Measurements from ENCODE around the gene IGSF9B.

The IGSF9B gene

GRCh38 chr11:133889893-133890292 lies 66.9 kb downstream of the IGSF9B start:
- Mint-ChIP-seq H3K36me3 (ENCODE audit: low read depth) (no peaks in the 10 kb centered on the region), H3K4me3 (no peak overlapping the region), H3K27ac (no peak overlapping the region), H3K9me3 (no peaks in the 10 kb centered on the region), H3K27me3 (peaks cover 10% of the 10 kb centered on the region), H3K4me1 (ENCODE audit: low read depth) (no peaks in the 10 kb centered on the region)

- Mint-ChIP-seq H3K4me1 (ENCODE audit: low read depth) (no peaks in the 10 kb centered on the region), H3K27ac (no peak overlapping the region), H3K27me3 (peaks cover 12% of the 10 kb centered on the region), H3K9me3 (no peaks in the 10 kb centered on the region), H3K36me3 (ENCODE audit: low read depth) (no peaks in the 10 kb centered on the region), H3K4me3 (no peak overlapping the region)
These were observed 67.6 kb downstream of the IGSF9B start for GRCh38 chr11:133889188-133889587.

GRCh38 chr11:133887692-133888332 lies 69.0 kb downstream of the IGSF9B start:
- H3K9me3 Mint-ChIP-seq, result peaks cover 10% of the 10 kb centered on the region
- H3K27ac Mint-ChIP-seq, result no peak overlapping the region
- peaks cover 26% of the 10 kb centered on the region for H3K27me3 Mint-ChIP-seq
- H3K36me3 Mint-ChIP-seq (ENCODE audit: low read depth), result no peaks in the 10 kb centered on the region
- no peak overlapping the region for H3K4me3 Mint-ChIP-seq
- no peaks in the 10 kb centered on the region for H3K4me1 Mint-ChIP-seq (ENCODE audit: low read depth)

GRCh38 chr11:133886029-133886428 lies 70.7 kb downstream of the IGSF9B start:
- Mint-ChIP-seq H3K27me3 (peaks cover 26% of the 10 kb centered on the region), H3K9me3 (peaks cover 10% of the 10 kb centered on the region), H3K4me1 (ENCODE audit: low read depth) (no peaks in the 10 kb centered on the region), H3K4me3 (no peak overlapping the region), H3K27ac (no peak overlapping the region), H3K36me3 (ENCODE audit: low read depth) (no peaks in the 10 kb centered on the region)

- Mint-ChIP-seq H3K36me3 (ENCODE audit: low read depth) (no peaks in the 10 kb centered on the region), H3K9me3 (no peaks in the 10 kb centered on the region)
These were observed 84.6 kb downstream of the IGSF9B start for GRCh38 chr11:133872160-133872559.

GRCh38 chr11:133867456-133867855 lies 89.3 kb downstream of the IGSF9B start:
- Mint-ChIP-seq H3K27me3 (peaks cover 2% of the 10 kb centered on the region), H3K27ac (no peak overlapping the region), H3K4me3 (no peak overlapping the region), H3K4me1 (ENCODE audit: low read depth) (no peaks in the 10 kb centered on the region), H3K36me3 (ENCODE audit: low read depth) (no peaks in the 10 kb centered on the region), H3K9me3 (no peaks in the 10 kb centered on the region)

More at GRCh38 chr11:133872160-133872559, 84.6 kb downstream of the IGSF9B start:
- Mint-ChIP-seq H3K27ac (no peak overlapping the region), H3K27me3 (peaks cover 2% of the 10 kb centered on the region), H3K4me1 (ENCODE audit: low read depth) (no peaks in the 10 kb centered on the region), H3K4me3 (no peak overlapping the region)

GRCh38 chr11:133865466-133865865 lies 91.3 kb downstream of the IGSF9B start:
- H3K27me3 Mint-ChIP-seq, result peaks cover 14% of the 10 kb centered on the region
- H3K27ac Mint-ChIP-seq, result no peak overlapping the region
- H3K4me1 Mint-ChIP-seq (ENCODE audit: low read depth), result no peaks in the 10 kb centered on the region
- no peaks in the 10 kb centered on the region for H3K9me3 Mint-ChIP-seq
- no peak overlapping the region for H3K4me3 Mint-ChIP-seq
- H3K36me3 Mint-ChIP-seq (ENCODE audit: low read depth), result no peaks in the 10 kb centered on the region

GRCh38 chr11:133864756-133865155 lies 92.0 kb downstream of the IGSF9B start:
- Mint-ChIP-seq H3K4me3 (no peak overlapping the region), H3K27ac (no peak overlapping the region), H3K27me3 (peaks cover 19% of the 10 kb centered on the region), H3K36me3 (ENCODE audit: low read depth) (no peaks in the 10 kb centered on the region), H3K9me3 (no peaks in the 10 kb centered on the region), H3K4me1 (ENCODE audit: low read depth) (no peaks in the 10 kb centered on the region)

GRCh38 chr11:133860151-133860550 lies 96.6 kb downstream of the IGSF9B start:
- H3K27me3 Mint-ChIP-seq, result peaks cover 43% of the 10 kb centered on the region

More at GRCh38 chr11:133860151-133860550, 96.6 kb downstream of the IGSF9B start:
- H3K9me3 Mint-ChIP-seq, result no peaks in the 10 kb centered on the region
- no peaks in the 10 kb centered on the region for H3K4me1 Mint-ChIP-seq (ENCODE audit: low read depth)
- H3K4me3 Mint-ChIP-seq, result no peak overlapping the region
- no peak overlapping the region for H3K27ac Mint-ChIP-seq
- H3K36me3 Mint-ChIP-seq (ENCODE audit: low read depth), result no peaks in the 10 kb centered on the region
